A549 (cell line): ENCODE results near the gene DCUN1D1. TPM values are rescaled to one million over a fixed set of nuclear protein-coding genes. Genes with fewer than 3 reads are reported as not detected.
"Not testable (repeated sequence)": the region's sequence is repeated elsewhere in the genome, so short reads cannot be mapped to it uniquely, and the experiment has no call there.

Source experiments
- ATAC-seq, 2 experiments: fragments of 200-7000 bp in 1 of 2; fragments of >200 bp in 1 of 2; cut with Nextera tagmentation in 1 of 2; cut with Tn5 transposase in 1 of 2; 3 replicates each; pipeline versions ENCODE4 v1.8.0 to v1.9.1; 2018 to 2020; ENCODE audit warnings: mild to moderate bottlenecking in 1 of 2, moderate library complexity in 1 of 2
- CTCF ChIA-PET: fragments of 300-600 bp; sonication (Branson Sonifier 250); formaldehyde crosslinking; extraction: SDS; loops from one replicate; lab custom pipeline; 2021; ENCODE audit warnings: antibody characterized with exemption, inconsistent platforms; lab: Yijun Ruan, JAX
- POLR2A ChIA-PET: fragments of 350-600 bp; formaldehyde crosslinking; extraction: SDS; loops from one replicate; lab custom pipeline; 2021; ENCODE audit warnings: antibody characterized with exemption, inconsistent platforms; lab: Yijun Ruan, JAX
- DNase-seq, 2 experiments: peaks; one replicate each; pipeline versions ENCODE4 v3.0.0 to v3.0.0-alpha.2; 2011 to 2016; ENCODE audit warnings: low read depth in 1 of 2, low spot score in 1 of 2
- FAIRE-seq: peaks from 2 replicates; lab custom pipeline; 2011; peaks lifted over from hg19 to GRCh38; lab: Jason Lieb, UNC
- H3K27ac ChIP-seq, 2 experiments: fragments of >200 bp; sonication (Bioruptor Twin); formaldehyde crosslinking; 3 replicates each; pipeline ENCODE4 v1.5.1; 2016 to 2017
- H3K4me1 ChIP-seq: fragments of >200 bp; sonication (Bioruptor Twin); formaldehyde crosslinking; 3 replicates; pipeline ENCODE4 v1.6.1; 2016
- H3K4me2 ChIP-seq: fragments of >200 bp; sonication (Bioruptor Twin); formaldehyde crosslinking; 3 replicates; pipeline ENCODE4 v1.6.1; 2016
- H3K4me3 ChIP-seq: fragments of >200 bp; sonication (Bioruptor Twin); formaldehyde crosslinking; 3 replicates; pipeline ENCODE4 v1.5.1; 2016
- H3K9me3 ChIP-seq: fragments of >200 bp; sonication (Bioruptor Twin); formaldehyde crosslinking; 3 replicates; pipeline ENCODE4 v1.6.1; 2016
- CBX8 ChIP-seq: fragments of 200-600 bp; sonication (generic); IDR thresholded peaks from 2 replicates; pipeline ENCODE4 v1.6.1; 2016
- FOSB ChIP-seq: fragments of 250-450 bp; sonication (Bioruptor Pico); IDR thresholded peaks from 2 replicates; pipeline ENCODE4 v1.5.0; 2020; ENCODE audit warnings: mild to moderate bottlenecking, moderate library complexity
- FOXS1 ChIP-seq: fragments of 250-450 bp; sonication (Bioruptor Pico); IDR thresholded peaks from 2 replicates; pipeline ENCODE4 v1.5.0; 2020; ENCODE audit warnings: mild to moderate bottlenecking, moderate library complexity
- GATA3 ChIP-seq: IDR thresholded peaks from 2 replicates; pipeline ENCODE4 v1.6.1; 2012; ENCODE audit warnings: borderline replicate concordance
- POLR2AphosphoS2 ChIP-seq: conservative IDR thresholded peaks from 2 replicates; pipeline ENCODE4 v1.6.1; 2012; ENCODE audit warnings: low read length, improper control_type of control experiment, inconsistent platforms
- RAD21 ChIP-seq, 2 experiments: fragments of >200 bp in 1 of 2; sonication (Bioruptor Twin) in 1 of 2; formaldehyde crosslinking in 1 of 2; IDR thresholded peaks in 1 of 2; conservative IDR thresholded peaks in 1 of 2; 2 replicates in 1 of 2; 3 replicates in 1 of 2; pipeline ENCODE4 v1.6.1; 2012 to 2018; ENCODE audit warnings: inconsistent platforms in 1 of 2
- SREBF2 ChIP-seq: fragments of 450-650 bp; IDR thresholded peaks from 2 replicates; pipeline ENCODE4 v1.6.1; 2014; ENCODE audit warnings: mild to moderate bottlenecking, moderate library complexity
- ZFP36 ChIP-seq: fragments of 450-650 bp; IDR thresholded peaks from 2 replicates; pipeline ENCODE4 v1.6.1; 2014; ENCODE audit warnings: borderline replicate concordance; ENCODE audit not compliant: partially characterized antibody
- ZSCAN20 ChIP-seq: fragments of 250-450 bp; sonication (Bioruptor Pico); IDR thresholded peaks from 2 replicates; pipeline ENCODE4 v1.8.0; 2022; ENCODE audit warnings: mild to moderate bottlenecking, moderate library complexity
- WGBS: methylation state at CpG from one replicate; pipeline ENCODE4 v1.1.6; 2017; ENCODE audit errors: missing lambda C conversion rate; 5-methylcytosine and 5-hydroxymethylcytosine counted together
- polyA plus RNA-seq, 4 experiments: library from polyadenylated mRNA; depleted of rRNA in 3 of 4; stranded (reverse); fragments of >200 nt; fragmentation: RNase III in 1 of 4; extraction: RNeasy Plus Mini Kit Qiagen cat#74134 plus additional on column Dnase treatment in 1 of 4; gene quantifications; 2 replicates in 3 of 4; 3 replicates in 1 of 4; pipeline ENCODE4 v1.2.3, GENCODE V29; 2011 to 2017
- TF ChIP-seq, protein P1 (sequence below): fragments of 150-350 bp; IDR thresholded peaks from 2 replicates; pipeline ENCODE4 v1.6.1; 2014; ENCODE audit warnings: low read depth, mild to moderate bottlenecking, low read length
- TF ChIP-seq, protein P2 (sequence below): IDR thresholded peaks from 2 replicates; pipeline ENCODE4 v1.6.1; 2012
- TF ChIP-seq, protein P3 (sequence below): fragments of >200 bp; sonication (Bioruptor Twin); formaldehyde crosslinking; IDR thresholded peaks from 2 replicates; pipeline ENCODE4 v1.6.1; 2016
- TF ChIP-seq, protein P4 (sequence below): IDR thresholded peaks from 2 replicates; pipeline ENCODE4 v1.6.1; 2012; ENCODE audit warnings: low read depth, borderline replicate concordance

DCUN1D1 gene
- polyA plus RNA-seq, 2 of the 4 experiments (the other 2 are of a cell fraction): 20.3 to 34.4 TPM

DNA sequence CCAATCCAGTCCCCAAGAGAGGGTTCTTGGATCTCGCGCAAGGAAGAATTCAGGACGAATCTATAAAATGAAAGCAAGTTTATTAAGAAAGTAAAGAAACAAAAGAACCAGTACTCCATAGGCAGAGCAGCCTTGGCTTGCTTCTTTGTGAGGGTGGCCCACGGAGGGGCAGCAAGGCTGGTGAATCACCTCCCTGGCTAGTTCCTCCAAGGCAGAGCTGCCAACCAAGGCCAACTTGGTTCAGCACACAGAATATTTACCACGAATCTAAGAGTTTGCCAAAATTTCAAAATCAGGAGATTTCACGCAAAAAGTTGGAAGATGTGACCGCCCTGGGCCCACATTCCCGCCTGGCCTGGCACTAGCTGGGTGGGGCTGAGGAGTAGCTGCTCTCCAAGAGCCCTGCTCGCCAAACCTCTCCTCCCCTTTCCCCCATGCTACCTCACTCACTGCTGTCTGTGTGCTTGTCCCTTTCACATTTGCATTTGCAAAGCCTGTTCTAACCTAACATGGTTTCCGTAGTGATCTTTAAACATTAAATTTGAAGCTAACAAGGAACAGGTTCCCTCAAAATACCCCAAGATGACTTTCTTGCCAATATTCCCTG, 26.2 kb upstream of the DCUN1D1 start:
- Histone ChIP-seq H3K4me2 (no peak overlapping the region), H3K9me3 (no peaks in the 10 kb centered on the region), H3K4me3 (no peak overlapping the region), H3K27ac (no peak overlapping the region), H3K4me1 (no peaks in the 10 kb centered on the region)
- FAIRE-seq (no peak), ATAC-seq (no peak), DNase-seq (no peak)
- ChIA-PET POLR2A (no interaction called here), CTCF (no interaction called here)
- WGBS: 75% methylated on average over 10 of the region's 10 CpGs
- TF ChIP-seq FOXS1 (CRISPR knock-in tag): no peak
- TF ChIP-seq SREBF2: no peak
- TF ChIP-seq, protein P1, sequence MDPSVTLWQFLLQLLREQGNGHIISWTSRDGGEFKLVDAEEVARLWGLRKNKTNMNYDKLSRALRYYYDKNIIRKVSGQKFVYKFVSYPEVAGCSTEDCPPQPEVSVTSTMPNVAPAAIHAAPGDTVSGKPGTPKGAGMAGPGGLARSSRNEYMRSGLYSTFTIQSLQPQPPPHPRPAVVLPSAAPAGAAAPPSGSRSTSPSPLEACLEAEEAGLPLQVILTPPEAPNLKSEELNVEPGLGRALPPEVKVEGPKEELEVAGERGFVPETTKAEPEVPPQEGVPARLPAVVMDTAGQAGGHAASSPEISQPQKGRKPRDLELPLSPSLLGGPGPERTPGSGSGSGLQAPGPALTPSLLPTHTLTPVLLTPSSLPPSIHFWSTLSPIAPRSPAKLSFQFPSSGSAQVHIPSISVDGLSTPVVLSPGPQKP: no peak
- TF ChIP-seq, protein P2, sequence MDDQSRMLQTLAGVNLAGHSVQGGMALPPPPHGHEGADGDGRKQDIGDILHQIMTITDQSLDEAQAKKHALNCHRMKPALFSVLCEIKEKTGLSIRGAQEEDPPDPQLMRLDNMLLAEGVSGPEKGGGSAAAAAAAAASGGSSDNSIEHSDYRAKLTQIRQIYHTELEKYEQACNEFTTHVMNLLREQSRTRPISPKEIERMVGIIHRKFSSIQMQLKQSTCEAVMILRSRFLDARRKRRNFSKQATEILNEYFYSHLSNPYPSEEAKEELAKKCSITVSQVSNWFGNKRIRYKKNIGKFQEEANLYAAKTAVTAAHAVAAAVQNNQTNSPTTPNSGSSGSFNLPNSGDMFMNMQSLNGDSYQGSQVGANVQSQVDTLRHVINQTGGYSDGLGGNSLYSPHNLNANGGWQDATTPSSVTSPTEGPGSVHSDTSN: no peak

DNA sequence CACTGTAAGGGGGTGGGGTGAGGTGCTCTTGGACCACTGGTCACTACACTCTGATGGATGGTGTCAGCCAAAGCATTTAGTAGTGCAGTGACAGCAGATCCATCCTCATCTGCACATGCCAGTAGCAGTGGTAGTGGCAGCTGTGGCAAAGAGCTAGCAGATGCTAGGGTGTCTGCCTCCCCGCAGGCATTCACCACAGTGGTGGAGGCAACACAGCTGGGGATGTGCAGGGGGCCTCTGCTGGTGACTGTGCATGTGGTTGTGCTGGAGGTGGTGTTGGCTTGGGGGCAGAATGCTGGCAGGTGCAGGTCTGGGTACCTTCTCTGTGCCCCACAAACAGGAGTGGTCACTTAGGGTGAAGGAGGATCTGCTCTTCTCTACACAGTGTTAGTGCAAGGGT, 19.4 kb upstream of the DCUN1D1 start:
- no CpG with 5 or more reads among the region's 1 CpG for WGBS
- no peak overlapping the region for H3K4me2 ChIP-seq

DNA sequence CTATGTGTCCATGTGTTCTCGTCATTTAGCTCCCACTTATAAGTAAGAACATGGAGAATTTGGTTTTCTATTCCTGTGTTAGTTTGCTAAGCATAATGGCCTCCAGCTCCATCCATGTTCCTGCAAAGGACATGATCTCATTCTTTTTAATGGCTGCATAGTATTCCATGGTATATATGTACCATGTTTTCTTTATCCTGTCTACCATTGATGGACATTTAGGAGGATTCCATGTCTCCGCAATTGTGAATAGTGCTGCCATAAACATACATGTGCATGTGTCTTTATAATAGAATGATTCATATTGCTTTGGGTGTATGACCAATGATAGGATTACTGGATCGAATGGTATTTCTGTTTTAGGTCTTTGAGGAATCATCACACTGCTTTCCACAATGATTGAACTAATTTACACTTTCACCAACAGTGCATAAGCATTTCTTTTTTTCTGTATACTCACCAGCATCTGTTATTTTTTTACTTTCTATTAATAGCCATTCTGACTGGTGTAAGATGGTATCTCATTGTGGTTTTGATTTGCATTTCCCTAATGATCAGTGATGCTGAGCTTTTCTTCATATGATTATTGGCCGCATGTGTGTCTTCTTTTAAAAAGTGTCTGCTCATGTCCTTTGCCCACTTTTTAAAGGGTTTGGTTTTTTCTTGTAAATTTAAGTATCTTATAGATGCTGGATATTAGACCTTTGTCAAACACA, 13.3 kb upstream of the DCUN1D1 start:
- H3K9me3 ChIP-seq, CTCF ChIA-PET, FAIRE-seq, POLR2A ChIA-PET, ATAC-seq, H3K27ac ChIP-seq, H3K4me2 ChIP-seq, H3K4me1 ChIP-seq, DNase-seq, H3K4me3 ChIP-seq: not testable (repeated sequence)
- 64% methylated on average over 4 of the region's 4 CpGs for WGBS

More for the DNA sequence above, 19.4 kb upstream of the DCUN1D1 start:
- POLR2A ChIA-PET: no interaction called here
- no peak for ATAC-seq
- DNase-seq: no peak
- no peak overlapping the region for H3K27ac ChIP-seq
- no peak for FAIRE-seq
- TF ChIP-seq ZFP36 (no peak), GATA3 (no peak), RAD21 (conservative IDR thresholded peaks at IDR 0.05 in 1 of 2, IDR thresholded peaks at IDR 0.05 in 1 of 2) (no peak)
- TF ChIP-seq, all 56 proteins: peak for 0
- CTCF ChIA-PET: no interaction called here
- H3K4me3 ChIP-seq: no peak overlapping the region
- no peaks in the 10 kb centered on the region for H3K4me1 ChIP-seq
- no peaks in the 10 kb centered on the region for H3K9me3 ChIP-seq

DNA sequence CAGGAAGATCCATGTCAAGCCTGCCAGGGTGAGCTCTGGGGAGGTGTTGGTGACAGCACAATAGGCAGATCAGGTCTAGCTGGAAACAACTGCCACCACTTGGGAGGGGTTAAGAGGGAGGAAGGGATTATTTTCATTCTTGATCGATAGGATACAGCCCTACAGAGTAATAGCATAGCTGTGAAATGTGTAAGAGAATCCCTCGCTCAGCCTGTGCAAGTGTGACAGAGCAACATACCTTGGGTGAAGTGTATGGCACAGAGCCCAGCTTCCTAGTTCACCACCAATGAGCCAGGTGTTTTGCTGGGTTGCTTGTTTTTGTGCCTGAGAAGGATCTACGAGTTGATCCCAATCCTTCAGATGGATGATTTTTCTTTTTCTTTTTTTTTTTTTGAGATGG, 9.2 kb upstream of the DCUN1D1 start:
- CTCF ChIA-PET: interaction anchor here (0.5 kb wide), 1 partner anchor 132 kb away, joined by 3 read pairs; no protein-coding TSS in a partner anchor
- TF ChIP-seq FOSB (CRISPR knock-in tag) (no peak), POLR2AphosphoS2 (no peak), ZSCAN20 (no peak), CBX8 (no peak)
- TF ChIP-seq, protein P3, sequence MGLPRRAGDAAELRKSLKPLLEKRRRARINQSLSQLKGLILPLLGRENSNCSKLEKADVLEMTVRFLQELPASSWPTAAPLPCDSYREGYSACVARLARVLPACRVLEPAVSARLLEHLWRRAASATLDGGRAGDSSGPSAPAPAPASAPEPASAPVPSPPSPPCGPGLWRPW: no peak
- TF ChIP-seq, protein P1: no peak
- TF ChIP-seq, protein P4, sequence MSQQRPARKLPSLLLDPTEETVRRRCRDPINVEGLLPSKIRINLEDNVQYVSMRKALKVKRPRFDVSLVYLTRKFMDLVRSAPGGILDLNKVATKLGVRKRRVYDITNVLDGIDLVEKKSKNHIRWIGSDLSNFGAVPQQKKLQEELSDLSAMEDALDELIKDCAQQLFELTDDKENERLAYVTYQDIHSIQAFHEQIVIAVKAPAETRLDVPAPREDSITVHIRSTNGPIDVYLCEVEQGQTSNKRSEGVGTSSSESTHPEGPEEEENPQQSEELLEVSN: no peak
- no peaks in the 10 kb centered on the region for H3K4me1 ChIP-seq
- no peaks in the 10 kb centered on the region for H3K9me3 ChIP-seq
- no peak for FAIRE-seq
- no peak overlapping the region for H3K4me3 ChIP-seq
- H3K4me2 ChIP-seq: no peak overlapping the region
- 86% methylated on average over 3 of the region's 3 CpGs for WGBS
- H3K27ac ChIP-seq: no peak overlapping the region
- DNase-seq: no peak
- ATAC-seq: peak in 1 of 2 experiments; percentile 39; a peak in 1 of 6 replicates
- POLR2A ChIA-PET: no interaction called here
